Gastroesophageal sphincter (tissue), 4 donors: ENCODE results near the gene RAB11A. TPM values are rescaled to one million over a fixed set of nuclear protein-coding genes. Genes with fewer than 3 reads are reported as not detected.

Source experiments
- ATAC-seq: fragments of 150-250 bp; one replicate; pipeline ENCODE4 v1.9.1; 2016; ENCODE audit warnings: mild to moderate bottlenecking, moderate library complexity
- H3K27ac ChIP-seq, 4 donors: fragments of 200-600 bp; sonication (generic) in 3 of 4; 1 replicate in 3 of 4; 2 replicates in 1 of 4; pipeline ENCODE4 v1.5.1; 2016 to 2019
- H3K27me3 ChIP-seq: fragments of 200-600 bp; sonication (generic); one replicate; pipeline ENCODE4 v1.5.1; 2019
- H3K36me3 ChIP-seq, 2 donors: fragments of 200-600 bp; sonication (generic); one replicate each; pipeline ENCODE4 v1.5.1; 2019; ENCODE audit warnings: control low read depth in 1 of 2
- H3K4me1 ChIP-seq, 3 donors: fragments of 200-600 bp; sonication (generic); 1 replicate in 2 of 3; 2 replicates in 1 of 3; pipeline ENCODE4 v1.5.1; 2016 to 2019; ENCODE audit warnings: control low read depth in 2 of 3
- H3K4me3 ChIP-seq, 2 donors: fragments of 200-600 bp; sonication (generic); one replicate each; pipeline ENCODE4 v1.5.1; 2019; ENCODE audit warnings: mild to moderate bottlenecking in 1 of 2, moderate library complexity in 1 of 2
- H3K9me3 ChIP-seq, 3 donors: fragments of 200-600 bp; sonication (generic); one replicate each; pipeline ENCODE4 v1.5.1; 2017 to 2019; ENCODE audit warnings: control low read depth in 2 of 3
- EP300 ChIP-seq: sonication (generic); formaldehyde crosslinking; IDR thresholded peaks from one replicate; pipeline ENCODE4 v1.6.1; 2017; ENCODE audit warnings: antibody characterized with exemption, mild to moderate bottlenecking
- POLR2A ChIP-seq, 2 donors: fragments of 450-650 bp; IDR thresholded peaks; one replicate each; pipeline ENCODE4 v1.6.1; 2017; ENCODE audit warnings: antibody characterized with exemption in 2 of 2, mild to moderate bottlenecking in 2 of 2, moderate library complexity in 1 of 2
- POLR2AphosphoS5 ChIP-seq: sonication (generic); formaldehyde crosslinking; IDR thresholded peaks from one replicate; pipeline ENCODE4 v1.6.1; 2017; ENCODE audit warnings: antibody characterized with exemption
- WGBS, 2 donors: methylation state at CpG; one replicate each; pipeline ENCODE4 v1.1.5; 2018; ENCODE audit warnings: low coverage in 1 of 2; 5-methylcytosine and 5-hydroxymethylcytosine counted together
- total RNA-seq, 4 donors: library from RNA; depleted of rRNA; stranded (reverse); fragments of >200 nt; gene quantifications; one replicate each; pipeline ENCODE4 v1.1.0, GENCODE V29; 2016
- TF ChIP-seq, protein P1 (sequence below), 4 experiments: fragments of 200-600 bp in 2 of 4; fragments of 450-650 bp in 2 of 4; sonication (generic) in 1 of 4; IDR thresholded peaks; one replicate each; pipeline ENCODE4 v1.5.1; 2017 to 2019; ENCODE audit warnings: antibody characterized with exemption in 4 of 4, mild to moderate bottlenecking in 2 of 4, moderate library complexity in 2 of 4

The RAB11A gene
- total RNA-seq, 4 donors from 2014 or later = 120 to 257 (median 135) TPM

DNA sequence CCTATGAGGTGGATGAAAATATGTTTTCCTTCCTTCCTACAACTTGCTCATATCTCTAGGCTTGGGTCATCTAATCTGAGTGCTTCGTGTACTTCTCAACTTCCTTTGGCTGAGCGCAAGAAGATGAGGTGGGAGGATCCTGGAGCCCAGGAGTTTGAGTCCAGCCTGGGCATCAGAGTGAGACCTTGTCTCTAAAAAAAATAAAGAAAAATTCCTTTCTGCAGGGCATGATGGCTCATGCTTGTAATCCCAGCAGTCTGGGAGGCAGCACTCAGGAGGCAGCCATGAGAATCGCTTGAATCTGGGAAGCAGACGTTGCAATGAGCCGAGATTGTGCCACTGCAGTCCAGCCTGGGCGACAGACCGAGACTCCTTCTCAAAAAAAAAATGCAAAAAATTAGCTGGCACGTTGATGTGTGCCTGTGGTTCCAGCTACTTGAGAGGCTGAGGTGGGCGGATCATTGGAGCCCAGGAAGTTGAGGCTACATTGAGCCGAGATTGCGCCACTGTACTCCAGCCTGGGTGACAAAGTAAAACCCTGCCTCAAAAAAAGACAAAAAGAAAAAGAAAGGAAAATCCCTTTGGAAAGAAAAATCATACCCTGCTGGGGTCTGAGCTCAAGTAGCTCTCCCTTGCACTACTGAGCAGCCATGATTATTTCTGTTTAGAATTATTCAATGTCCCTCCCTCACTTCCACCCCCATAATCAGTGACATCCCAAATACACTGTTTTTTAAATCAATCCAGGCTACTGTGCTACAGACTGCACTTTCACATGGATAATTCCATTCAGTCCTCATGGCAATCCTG, 28.0 kb upstream of the RAB11A start:
- no peak for TF ChIP-seq EP300
- TF ChIP-seq POLR2AphosphoS5 = no peak
- no peak for TF ChIP-seq POLR2A (IDR thresholded peaks at IDR 0.05)
- H3K4me3 ChIP-seq = no peak overlapping the region
- H3K36me3 ChIP-seq = no peaks in the 10 kb centered on the region

DNA sequence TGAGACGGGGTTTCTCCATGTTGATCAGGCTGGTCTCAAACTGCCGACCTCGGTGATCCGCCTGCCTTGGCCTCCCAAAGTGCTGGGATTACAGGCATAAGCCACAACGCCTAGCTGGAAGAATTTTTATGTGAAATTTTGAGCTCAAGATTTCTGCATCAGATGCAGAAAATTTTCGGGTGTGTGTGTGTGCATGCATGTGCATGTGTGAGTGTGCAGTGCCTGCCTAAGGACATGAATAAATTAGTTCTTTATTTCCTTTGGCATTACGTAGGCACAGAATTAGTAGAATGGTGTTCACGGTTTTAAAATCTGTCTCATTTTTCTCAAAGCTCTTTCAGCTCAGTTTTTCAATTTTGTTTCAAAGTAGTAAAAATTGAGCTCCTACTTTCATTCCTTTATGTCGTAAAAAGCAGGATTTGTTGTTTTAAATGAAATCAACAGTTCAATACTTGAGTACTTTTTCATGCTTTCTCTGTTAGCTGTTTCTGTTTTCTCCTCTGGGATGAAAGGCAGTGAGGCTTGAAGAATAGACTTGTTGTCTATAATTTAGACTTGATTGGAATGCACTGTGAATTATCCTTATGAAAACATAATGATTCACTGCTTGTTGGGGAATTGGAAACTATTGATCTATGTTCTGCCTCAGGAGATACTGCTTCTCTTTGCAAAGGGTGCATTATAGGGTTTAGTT, 23.3 kb upstream of the RAB11A start:
- 62 to 76% methylated on average over 8 to 9 of the region's 9 CpGs for WGBS, 2 donors
- Histone ChIP-seq H3K27ac (no peak overlapping the region), H3K4me1 (no peaks in the 10 kb centered on the region), H3K4me3 (no peak overlapping the region), H3K36me3 (no peaks in the 10 kb centered on the region), H3K9me3 (no peaks in the 10 kb centered on the region), H3K27me3 (peaks cover 8% of the 10 kb centered on the region)
- ATAC-seq = no peak
- no peak for TF ChIP-seq EP300

More for the DNA sequence above, 28.0 kb upstream of the RAB11A start:
- ATAC-seq = no peak
- no peaks in the 10 kb centered on the region for H3K27me3 ChIP-seq
- no peak overlapping the region for H3K27ac ChIP-seq
- no peaks in the 10 kb centered on the region for H3K4me1 ChIP-seq
- no peaks in the 10 kb centered on the region for H3K9me3 ChIP-seq
- WGBS, 2 donors = 60 to 65% methylated on average over 3 to 11 of the region's 11 CpGs

DNA sequence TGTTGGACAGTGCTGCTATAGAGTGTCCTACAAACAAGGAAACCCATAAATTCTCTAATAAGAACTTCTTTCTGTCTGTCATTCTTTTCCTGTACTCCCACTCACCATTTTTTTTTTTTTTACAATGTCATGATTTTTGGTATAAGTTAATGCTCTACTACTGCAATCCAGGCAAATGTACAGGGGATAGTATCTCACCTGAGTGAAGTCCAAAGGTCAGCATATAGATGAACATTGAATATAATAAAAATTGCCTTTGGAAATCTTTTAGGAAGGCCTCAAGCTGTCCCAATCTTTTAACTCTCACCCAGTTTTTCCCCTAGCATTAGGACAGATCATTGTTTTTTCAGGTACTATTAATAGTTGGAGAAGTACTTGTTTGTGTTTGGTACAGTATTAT, 21.3 kb upstream of the RAB11A start:
- Histone ChIP-seq H3K4me1 (no peaks in the 10 kb centered on the region), H3K4me3 (no peak overlapping the region), H3K27ac (no peak overlapping the region), H3K9me3 (no peaks in the 10 kb centered on the region), H3K27me3 (peaks cover 8% of the 10 kb centered on the region), H3K36me3 (no peaks in the 10 kb centered on the region)
- no peak for TF ChIP-seq POLR2A (IDR thresholded peaks at IDR 0.05)
- TF ChIP-seq, protein P1, sequence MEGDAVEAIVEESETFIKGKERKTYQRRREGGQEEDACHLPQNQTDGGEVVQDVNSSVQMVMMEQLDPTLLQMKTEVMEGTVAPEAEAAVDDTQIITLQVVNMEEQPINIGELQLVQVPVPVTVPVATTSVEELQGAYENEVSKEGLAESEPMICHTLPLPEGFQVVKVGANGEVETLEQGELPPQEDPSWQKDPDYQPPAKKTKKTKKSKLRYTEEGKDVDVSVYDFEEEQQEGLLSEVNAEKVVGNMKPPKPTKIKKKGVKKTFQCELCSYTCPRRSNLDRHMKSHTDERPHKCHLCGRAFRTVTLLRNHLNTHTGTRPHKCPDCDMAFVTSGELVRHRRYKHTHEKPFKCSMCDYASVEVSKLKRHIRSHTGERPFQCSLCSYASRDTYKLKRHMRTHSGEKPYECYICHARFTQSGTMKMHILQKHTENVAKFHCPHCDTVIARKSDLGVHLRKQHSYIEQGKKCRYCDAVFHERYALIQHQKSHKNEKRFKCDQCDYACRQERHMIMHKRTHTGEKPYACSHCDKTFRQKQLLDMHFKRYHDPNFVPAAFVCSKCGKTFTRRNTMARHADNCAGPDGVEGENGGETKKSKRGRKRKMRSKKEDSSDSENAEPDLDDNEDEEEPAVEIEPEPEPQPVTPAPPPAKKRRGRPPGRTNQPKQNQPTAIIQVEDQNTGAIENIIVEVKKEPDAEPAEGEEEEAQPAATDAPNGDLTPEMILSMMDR (IDR thresholded peaks at IDR 0.05) = no peak
- no peak for TF ChIP-seq EP300
- ATAC-seq = no peak

DNA sequence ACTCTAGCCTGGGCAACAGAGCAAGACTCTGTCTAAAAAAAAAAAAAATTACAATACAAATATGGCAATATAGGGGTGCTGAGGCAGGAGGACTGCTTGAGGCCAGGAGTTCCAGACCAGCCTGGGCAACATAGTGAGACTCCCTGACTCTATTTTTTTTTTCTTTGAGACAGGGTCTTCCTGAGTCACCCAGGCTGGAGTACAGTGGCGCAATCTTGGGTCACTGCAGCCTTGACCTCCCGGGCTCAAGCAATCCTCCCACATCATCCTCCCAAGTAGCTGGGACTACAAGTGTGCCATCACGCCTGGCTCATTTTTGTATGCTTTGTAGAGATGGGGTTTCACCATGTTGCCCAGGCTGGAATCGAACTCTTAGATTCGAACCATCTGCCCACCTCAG, 17.3 kb upstream of the RAB11A start:
- 93 to 97% methylated on average over 3 to 4 of the region's 5 CpGs for WGBS, 2 donors
- TF ChIP-seq POLR2AphosphoS5 = no peak
- TF ChIP-seq POLR2A (IDR thresholded peaks at IDR 0.05) = no peak
- TF ChIP-seq EP300 = no peak
- TF ChIP-seq, protein P1 (IDR thresholded peaks at IDR 0.05) = no peak
- H3K27me3 ChIP-seq = peaks cover 8% of the 10 kb centered on the region
- H3K9me3 ChIP-seq = no peaks in the 10 kb centered on the region
- no peaks in the 10 kb centered on the region for H3K4me1 ChIP-seq
- H3K4me3 ChIP-seq = no peak overlapping the region
- ATAC-seq = no peak
- no peak overlapping the region for H3K27ac ChIP-seq
- H3K36me3 ChIP-seq = no peaks in the 10 kb centered on the region

DNA sequence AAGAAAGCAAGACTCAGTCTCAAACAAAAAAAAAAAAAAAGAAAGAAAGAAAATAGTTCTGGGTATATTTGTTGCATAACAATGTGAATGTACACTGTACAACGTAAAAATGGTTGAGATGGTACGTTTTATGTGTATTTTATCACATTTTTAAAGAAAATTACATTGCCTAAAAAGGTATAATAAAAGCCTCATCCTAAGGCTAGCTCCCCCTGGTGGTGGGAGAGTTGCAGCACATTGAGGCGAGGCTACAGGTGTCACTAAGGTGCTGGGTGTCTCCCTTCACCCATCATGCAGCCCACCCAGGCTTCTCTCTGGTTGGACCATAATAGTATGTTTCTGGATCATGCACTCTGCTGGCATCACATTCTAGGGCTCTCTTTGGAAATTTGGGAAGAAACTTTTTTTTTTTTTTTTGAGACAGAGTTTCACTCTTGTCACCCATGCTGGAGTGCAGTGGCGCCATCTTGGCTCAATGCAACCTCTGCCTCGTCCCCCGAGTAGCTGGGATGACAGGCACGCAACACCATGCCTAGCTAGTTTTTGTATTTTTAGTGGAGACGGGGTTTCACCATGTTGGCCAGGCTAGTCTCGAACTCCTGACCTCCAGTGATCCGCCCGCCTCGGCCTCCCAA, 12.4 kb upstream of the RAB11A start:
- TF ChIP-seq, protein P1 (IDR thresholded peaks at IDR 0.05) = peak; percentile 61 to 88 (median 73)
- no peak for TF ChIP-seq POLR2AphosphoS5
- no peak overlapping the region for H3K27ac ChIP-seq
- no peaks in the 10 kb centered on the region for H3K9me3 ChIP-seq
- no peak overlapping the region for H3K4me3 ChIP-seq
- no peaks in the 10 kb centered on the region for H3K36me3 ChIP-seq
- 56 to 57% methylated on average over 6 to 7 of the region's 12 CpGs for WGBS, 2 donors
- no peaks in the 10 kb centered on the region for H3K4me1 ChIP-seq
- H3K27me3 ChIP-seq = no peaks in the 10 kb centered on the region
- no peak for ATAC-seq
